ENCODE results near the gene SIL1. TPM values are rescaled to one million over a fixed set of nuclear protein-coding genes. Genes with fewer than 3 reads are reported as not detected.

Gene SIL1
- total and polyA plus RNA-seq, 8 donors, result 22.2 to 83.6 (median 33.4) TPM

DNA sequence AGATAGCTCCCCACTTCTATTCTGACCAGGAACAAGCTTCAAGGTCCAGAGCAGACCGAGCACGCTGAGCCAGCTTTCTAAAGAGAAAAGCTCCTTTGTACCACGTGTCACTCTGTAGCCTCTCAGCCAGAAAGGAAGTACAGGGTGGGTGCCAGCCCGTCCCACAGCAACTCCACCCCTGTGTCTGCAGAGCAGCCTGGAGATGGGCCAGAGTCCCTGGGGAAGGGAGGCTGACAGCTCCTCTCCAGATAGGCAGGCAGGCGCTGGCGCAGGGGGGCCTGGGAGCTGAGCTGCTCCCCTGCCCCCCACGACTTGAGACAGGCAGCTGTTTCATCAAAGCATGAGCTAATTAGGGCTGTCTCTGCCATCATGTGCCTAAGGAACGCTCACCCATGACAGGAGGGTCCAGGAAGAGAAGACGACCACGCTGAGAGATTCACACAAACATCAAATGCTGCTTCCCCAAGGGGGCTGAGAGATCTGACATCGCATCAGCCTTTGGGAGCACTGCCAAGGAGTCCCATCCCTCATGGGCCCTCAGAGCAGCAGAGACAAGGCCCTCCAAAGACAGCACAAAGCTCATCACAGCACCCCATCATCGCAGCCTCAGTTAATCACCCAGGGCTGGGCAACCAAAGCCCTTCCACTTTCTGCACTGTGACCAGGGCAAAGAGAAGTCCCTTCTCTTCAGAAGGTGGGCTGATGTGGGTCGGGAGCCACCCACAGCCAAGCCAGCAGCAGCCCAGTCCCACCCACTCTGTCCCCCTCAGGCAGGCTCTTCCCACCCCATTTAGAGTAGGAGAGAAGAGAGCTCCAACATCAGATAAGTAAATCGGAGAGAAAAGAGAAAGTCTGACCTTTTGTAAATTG, 244.5 kb downstream of the SIL1 start:
- Histone ChIP-seq H3K27me3 (no peaks in the 10 kb centered on the region), H3K27ac (peak overlapping the region; percentile 37 to 75 (median 70)), H3K4me3 (no peak overlapping the region), H3K4me1 (peaks cover 21 to 66% (median 48%) of the 10 kb centered on the region in 4 donors), H3K36me3 (peaks cover 0 to 15% (median 7%) of the 10 kb centered on the region in 4 donors), H3K9me3 (no peaks in the 10 kb centered on the region)
- peak; percentile 87 to 89 for DNase-seq
- TF ChIP-seq POLR2AphosphoS5 (IDR thresholded peaks at IDR 0.05), result peak in 2 of 3 donors; percentile 50 to 64
- no peak for TF ChIP-seq POLR2A (IDR thresholded peaks at IDR 0.05)
- TF ChIP-seq, protein P1, sequence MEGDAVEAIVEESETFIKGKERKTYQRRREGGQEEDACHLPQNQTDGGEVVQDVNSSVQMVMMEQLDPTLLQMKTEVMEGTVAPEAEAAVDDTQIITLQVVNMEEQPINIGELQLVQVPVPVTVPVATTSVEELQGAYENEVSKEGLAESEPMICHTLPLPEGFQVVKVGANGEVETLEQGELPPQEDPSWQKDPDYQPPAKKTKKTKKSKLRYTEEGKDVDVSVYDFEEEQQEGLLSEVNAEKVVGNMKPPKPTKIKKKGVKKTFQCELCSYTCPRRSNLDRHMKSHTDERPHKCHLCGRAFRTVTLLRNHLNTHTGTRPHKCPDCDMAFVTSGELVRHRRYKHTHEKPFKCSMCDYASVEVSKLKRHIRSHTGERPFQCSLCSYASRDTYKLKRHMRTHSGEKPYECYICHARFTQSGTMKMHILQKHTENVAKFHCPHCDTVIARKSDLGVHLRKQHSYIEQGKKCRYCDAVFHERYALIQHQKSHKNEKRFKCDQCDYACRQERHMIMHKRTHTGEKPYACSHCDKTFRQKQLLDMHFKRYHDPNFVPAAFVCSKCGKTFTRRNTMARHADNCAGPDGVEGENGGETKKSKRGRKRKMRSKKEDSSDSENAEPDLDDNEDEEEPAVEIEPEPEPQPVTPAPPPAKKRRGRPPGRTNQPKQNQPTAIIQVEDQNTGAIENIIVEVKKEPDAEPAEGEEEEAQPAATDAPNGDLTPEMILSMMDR (IDR thresholded peaks at IDR 0.05), result no peak
- WGBS, 5 donors, result 25 to 39% (median 34%) methylated on average over 11 to 14 of the region's 14 CpGs
- intact Hi-C loops (cut with DNase I; ENCODE audit: low total_unique reads), result no loop called here

DNA sequence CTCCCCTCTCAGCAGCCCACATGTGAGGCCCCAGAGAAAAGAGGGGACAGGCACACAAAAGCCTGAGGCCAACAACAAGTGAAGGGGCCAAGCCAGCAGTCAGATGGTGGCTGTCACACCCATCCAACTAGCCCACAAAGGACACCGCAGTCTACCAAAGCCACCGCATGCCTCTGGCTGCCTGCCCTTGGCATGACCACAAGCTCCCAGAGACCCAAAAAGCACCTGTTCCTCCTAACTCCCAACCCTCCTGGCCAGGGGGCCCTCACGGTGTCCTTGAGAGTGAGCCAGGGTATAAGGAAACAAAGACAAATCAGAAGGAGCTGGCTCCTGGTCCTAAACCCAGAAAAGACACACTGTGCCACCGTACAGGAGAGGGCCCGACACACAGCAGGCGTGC, 245.2 kb downstream of the SIL1 start:
- no peak for TF ChIP-seq EP300 (IDR thresholded peaks at IDR 0.05)
- no peak for TF ChIP-seq POLR2A (IDR thresholded peaks at IDR 0.05)
- no peak for TF ChIP-seq POLR2AphosphoS5 (IDR thresholded peaks at IDR 0.05)
- TF ChIP-seq, protein P1 (IDR thresholded peaks at IDR 0.05), result no peak
- Histone ChIP-seq H3K36me3 (peaks cover 0 to 15% (median 9%) of the 10 kb centered on the region in 4 donors), H3K27me3 (no peaks in the 10 kb centered on the region), H3K27ac (peak overlapping the region; percentile 37 to 75 (median 70)), H3K4me1 (peaks cover 21 to 73% (median 48%) of the 10 kb centered on the region in 4 donors), H3K4me3 (no peak overlapping the region), H3K9me3 (no peaks in the 10 kb centered on the region)
- no peak for DNase-seq
- intact Hi-C loops (cut with DNase I; ENCODE audit: low total_unique reads), result no loop called here
- 10 to 20% (median 15%) methylated on average over 6 of the region's 6 CpGs for WGBS, 5 donors

- TF ChIP-seq POLR2A (IDR thresholded peaks at IDR 0.05), result no peak
- TF ChIP-seq, protein P1 (IDR thresholded peaks at IDR 0.05), result no peak
- Histone ChIP-seq H3K27ac (peak overlapping the region in 3 of 5 donors; percentile 70 to 75 (median 74)), H3K4me1 (peaks cover 21 to 76% (median 48%) of the 10 kb centered on the region in 4 donors), H3K9me3 (no peaks in the 10 kb centered on the region), H3K36me3 (peaks cover 2 to 21% (median 17%) of the 10 kb centered on the region in 4 donors), H3K27me3 (no peaks in the 10 kb centered on the region), H3K4me3 (no peak overlapping the region)
- DNase-seq, result no peak
- intact Hi-C loops (cut with DNase I; ENCODE audit: low total_unique reads), result no loop called here
- WGBS, 5 donors, result 71 to 77% (median 74%) methylated on average over 16 to 17 of the region's 17 CpGs
Observed at GRCh38 chr5:138951986-138952735, 246.0 kb downstream of the SIL1 start.
